Raji (cell line): ENCODE results near the gene EDN2.

ENCODE experiments used
- POLR2A ChIP-seq: IDR thresholded peaks from 2 replicates; pipeline ENCODE4 v1.6.1; 2011; ENCODE audit warnings: low read depth, low read length, control low read depth; ENCODE audit not compliant: insufficient read depth

Gene EDN2

DNA sequence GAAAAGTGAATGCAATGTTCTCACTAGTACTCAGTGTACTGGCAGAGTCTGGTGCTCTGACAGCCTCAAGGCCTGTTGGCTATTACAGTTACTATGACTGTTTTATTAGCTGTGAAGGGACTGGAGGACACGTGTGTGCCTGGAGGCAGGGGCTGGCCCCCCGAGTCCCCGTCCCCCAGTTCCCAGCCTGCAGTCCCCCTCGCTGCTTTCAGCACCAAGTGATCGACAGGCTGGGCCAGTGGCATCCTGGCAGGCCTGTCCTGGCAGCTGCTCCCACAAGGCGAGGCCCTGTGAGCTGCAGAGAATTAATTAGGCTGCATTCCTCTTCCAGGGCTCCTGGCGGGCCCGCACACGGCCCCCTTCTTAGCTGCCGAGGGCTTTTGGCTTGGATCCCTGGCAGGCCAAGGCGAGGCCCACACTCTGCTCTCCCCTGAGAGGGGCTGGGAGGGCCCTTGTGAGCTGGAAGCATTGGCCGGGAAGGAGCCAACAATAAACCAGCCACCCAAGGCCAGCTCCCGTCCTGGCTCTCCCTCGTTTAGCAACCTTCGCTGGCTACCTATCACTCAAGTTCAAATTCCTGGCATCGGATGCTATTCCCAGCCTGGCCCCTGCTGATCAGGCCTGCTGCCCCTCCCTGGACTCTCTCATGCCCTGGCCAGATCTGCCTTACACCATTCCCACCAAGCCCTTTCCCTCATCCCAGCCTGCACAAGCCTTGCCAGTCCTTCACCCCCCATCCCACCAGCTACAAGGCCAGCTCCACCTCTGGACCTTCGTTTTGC lies 9.8 kb downstream of the EDN2 start:
- TF ChIP-seq POLR2A: no peak

DNA sequence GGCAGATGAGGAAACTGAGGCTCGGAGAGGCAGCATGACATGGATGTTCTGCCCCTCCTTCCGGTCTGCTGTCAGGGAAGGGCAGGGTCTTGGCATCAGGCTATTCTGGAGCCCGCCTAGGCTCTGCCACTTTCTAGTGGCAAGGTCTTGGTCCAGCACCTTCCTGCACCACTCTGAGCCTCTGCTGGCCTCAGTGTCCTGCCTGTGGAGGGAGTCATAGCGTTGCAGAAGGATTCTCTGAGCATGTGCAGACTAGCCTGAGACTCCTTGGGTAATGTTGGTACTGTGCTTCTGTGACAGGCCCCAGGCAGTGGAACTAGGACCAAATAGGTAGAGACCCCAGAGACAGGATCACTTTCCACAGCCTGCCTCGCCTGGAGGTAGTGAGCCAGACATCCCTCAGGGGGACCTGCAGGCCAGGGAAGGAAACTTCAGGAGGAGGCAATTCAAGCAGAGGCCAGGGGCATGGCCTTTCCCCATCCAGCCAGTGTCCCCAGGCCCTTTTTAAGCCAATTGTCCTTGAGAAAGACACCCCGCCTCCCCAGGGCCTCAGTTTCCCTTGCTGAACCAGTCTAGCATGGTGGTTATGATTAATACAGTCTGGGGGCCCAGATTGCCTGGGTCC lies 10.6 kb downstream of the EDN2 start:
- no peak for TF ChIP-seq POLR2A

DNA sequence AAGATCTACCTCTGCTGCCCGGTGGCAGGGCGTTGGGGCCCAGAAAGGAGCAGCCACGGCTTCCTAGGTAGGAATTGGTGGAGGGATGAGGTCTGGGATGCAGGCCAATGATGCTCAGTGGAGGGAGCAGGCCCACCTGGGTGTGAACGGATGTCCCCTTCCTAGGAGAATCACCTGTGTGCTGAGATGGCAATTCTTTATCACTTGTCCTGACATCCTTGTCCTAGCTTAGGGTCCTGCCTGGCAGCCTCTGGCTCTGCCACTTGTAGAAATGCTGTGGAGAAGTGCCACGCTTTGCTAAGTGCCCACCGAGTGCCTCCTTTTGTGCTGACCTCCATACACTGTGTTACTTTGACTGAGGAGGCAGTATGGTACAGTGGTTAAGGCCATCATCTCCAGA lies 12.8 kb downstream of the EDN2 start:
- no peak for TF ChIP-seq POLR2A

DNA sequence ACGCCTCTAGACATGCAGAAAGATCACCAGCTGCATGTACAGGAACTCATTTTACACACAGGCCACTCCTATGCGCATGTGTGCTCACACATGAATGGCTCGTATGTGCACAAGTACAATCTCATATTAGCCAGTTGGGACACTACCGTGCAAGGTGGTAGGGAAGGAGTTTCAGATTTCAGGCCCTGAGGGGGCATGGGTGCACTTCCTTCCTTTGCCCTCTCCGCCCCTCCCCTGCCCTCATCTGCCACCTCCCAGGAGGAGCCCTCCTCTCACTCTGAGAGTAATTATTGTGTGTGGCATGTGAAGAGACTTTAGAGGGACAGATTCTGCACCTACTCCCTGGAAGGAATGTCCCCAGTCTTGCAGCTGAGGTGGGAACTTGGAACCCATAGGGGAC lies 14.8 kb downstream of the EDN2 start:
- no peak for TF ChIP-seq POLR2A

DNA sequence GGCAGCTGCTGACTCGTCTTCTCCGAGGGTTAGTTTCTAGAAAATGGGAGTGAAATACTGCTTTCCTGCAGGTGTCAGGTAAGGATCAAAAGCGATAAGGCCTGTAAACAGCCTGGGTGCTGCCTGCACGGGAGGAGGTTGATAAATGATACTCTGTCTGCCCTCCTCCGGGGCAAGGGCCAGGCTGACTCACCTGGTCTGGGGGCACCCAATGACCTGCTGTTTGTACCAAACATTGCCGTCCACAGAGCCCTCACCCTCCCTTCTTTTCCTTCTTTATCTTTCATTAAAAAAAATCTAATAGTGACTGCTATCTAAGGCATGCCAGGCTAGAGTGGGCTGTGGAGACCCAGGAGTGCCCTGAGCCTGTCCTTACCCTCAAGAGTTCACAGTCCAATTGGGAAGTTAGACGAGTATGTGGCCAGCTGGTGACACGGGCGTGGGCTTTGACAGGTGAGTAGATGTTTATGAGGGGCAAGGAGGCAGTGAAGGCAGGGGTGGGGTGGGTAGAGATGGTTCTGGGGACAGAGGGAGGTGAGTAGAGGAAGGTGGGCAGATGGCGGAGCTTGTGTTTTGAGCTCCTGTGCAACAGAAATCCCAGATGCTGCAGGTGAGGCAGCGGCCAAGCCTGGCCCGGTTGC lies 16.2 kb downstream of the EDN2 start:
- no peak for TF ChIP-seq POLR2A

DNA sequence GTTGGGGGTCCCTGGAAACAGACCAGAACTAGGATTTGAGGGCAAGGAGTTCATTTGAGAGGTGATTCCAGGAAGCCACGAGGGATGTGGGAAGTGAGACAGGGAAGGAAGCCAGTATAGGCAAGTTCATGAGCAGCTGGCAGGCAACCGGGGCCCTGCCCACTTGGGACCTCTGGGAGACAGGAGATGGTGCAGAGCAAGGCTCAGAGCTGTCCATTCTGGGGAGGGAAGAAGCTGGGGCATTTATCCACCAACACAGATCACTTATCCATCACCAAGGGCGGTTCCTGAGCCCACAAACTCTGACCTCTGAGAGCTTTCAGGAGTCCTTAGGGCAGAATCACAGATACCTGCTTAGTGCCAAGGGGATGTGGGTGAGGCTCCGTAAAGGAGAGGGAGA lies 16.8 kb downstream of the EDN2 start:
- no peak for TF ChIP-seq POLR2A

DNA sequence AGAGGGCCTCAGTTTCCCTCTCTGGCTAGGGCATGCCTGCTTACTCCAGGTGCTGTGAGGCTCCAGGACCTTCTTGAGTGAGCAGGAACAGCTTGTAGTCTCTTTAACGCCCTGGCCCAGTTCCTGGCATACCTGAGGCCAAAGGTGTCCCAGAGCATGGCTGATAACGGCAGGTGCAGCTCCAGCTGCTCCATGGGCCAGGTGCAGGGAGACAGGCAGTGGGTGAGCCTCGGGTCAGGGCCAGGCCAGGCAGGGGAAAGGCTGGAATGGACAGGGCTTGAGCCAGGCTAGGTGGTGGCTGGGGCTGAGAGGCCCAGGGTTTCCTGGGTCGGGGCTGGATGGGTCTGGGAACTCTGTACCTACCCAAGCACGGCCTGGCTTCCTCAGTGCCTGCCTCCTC lies 18.3 kb downstream of the EDN2 start:
- TF ChIP-seq POLR2A: no peak

DNA sequence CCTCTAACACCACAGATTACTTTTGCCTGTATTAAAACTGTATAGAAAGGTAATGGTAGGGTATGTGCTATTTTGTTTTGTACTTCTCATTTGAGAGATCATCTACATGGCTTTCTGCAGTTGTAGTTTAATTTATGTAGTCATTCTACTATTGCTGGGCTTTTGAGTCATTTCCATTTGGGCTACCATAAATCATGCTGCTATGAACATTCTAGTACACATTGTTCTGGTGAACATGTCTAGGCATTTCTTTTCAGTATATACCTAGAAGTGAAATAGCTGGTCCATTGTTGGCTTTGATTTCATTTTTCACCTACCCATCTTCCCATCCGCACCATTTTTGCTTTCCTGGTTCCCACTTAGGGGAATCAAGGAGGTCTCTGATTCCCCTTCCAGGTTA lies 18.7 kb downstream of the EDN2 start:
- TF ChIP-seq POLR2A: no peak

DNA sequence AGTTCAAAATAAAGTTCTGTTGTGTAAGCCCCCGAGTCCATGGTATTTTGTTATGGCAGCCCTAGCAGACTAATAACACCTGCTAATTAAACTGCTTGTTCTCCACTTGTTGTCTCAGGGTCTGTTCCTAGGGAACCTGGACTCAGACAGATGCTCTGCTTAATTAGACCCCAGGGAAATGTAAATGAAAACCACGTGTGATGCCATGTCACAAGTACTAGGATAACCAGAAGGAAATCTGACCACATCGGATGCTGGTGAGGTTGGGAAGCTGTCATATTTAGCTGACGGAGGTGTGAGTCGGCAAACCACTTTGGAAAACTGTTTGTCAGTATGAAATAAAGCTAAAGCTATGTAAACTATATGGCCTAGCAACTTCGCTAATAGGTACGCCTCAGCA lies 19.6 kb downstream of the EDN2 start:
- no peak for TF ChIP-seq POLR2A

DNA sequence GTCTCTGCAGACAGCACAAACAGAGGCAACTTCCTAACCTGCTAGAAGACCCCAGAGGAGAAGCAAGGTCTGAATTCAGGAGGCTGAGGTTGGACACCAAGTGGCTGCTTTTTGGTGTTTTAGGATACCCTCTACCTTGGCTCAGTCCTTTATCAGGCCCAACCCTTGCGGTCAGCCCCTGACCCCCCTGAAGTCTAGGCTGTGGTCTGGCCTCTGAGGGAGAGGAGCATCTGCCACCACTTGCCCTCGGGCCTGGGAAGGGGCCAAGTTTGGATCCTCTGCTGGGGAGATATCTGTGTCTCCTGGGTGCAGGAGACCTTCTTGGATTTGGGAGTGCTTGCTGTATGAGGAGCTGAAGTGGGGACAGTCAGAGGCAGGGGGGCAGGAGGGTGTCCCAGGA lies 21.0 kb downstream of the EDN2 start:
- no peak for TF ChIP-seq POLR2A

DNA sequence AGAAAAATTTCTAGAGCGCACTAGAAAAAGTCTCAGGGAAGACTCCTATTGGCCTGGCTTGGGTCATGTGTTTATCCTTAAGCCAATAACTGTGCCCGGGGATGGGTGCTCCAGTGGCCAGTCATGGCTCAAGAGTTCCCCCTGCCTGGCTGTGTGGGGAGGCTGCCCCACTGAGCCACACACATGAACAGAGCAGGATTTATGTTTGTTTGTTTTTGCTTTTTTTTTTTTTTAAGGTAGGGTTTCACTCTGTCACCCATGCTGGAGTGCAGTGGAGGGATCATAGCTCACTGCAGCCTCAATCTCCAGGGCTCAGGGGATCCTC lies 21.8 kb downstream of the EDN2 start:
- TF ChIP-seq POLR2A: no peak

DNA sequence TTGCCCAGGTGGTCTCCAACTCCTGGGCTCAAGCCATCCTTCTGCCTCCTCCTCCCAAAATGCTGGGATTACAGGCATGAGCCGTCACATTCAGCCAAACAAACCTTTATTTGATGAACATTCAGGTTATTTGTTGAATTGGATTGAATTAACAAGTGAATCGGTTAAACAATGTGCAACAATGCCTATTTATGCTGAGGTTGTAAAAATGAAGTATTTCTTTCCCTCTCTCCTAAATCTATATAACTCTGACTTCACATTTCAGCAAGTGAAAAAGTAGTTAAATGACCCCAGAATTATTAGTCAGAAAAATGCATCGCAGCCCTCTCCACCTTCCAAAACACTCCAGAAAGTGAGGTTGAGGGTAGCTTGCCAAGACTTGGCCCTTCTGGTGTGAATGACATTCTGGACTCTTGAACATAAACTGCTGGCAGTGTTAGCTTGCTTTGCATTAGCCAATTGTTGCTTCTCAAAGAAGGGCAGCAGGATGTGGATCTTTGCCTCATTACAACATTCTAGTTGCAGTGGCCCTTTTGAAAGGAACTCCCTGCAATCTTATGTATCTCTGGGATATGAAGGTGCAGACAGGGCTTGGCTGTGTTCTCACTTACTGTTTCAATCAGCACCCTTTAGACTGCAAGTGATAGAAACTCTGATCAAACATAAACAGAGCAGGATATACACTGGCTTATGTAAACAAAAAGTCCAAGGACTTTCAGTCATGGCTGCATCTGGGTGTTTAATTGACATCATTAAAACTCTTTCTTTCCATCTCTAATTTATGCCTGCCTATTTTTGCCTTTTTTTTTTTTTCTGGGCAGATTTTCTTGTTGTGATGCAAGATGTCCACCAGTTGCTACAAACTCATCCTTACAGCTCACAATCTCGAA lies 22.4 kb downstream of the EDN2 start:
- no peak for TF ChIP-seq POLR2A

DNA sequence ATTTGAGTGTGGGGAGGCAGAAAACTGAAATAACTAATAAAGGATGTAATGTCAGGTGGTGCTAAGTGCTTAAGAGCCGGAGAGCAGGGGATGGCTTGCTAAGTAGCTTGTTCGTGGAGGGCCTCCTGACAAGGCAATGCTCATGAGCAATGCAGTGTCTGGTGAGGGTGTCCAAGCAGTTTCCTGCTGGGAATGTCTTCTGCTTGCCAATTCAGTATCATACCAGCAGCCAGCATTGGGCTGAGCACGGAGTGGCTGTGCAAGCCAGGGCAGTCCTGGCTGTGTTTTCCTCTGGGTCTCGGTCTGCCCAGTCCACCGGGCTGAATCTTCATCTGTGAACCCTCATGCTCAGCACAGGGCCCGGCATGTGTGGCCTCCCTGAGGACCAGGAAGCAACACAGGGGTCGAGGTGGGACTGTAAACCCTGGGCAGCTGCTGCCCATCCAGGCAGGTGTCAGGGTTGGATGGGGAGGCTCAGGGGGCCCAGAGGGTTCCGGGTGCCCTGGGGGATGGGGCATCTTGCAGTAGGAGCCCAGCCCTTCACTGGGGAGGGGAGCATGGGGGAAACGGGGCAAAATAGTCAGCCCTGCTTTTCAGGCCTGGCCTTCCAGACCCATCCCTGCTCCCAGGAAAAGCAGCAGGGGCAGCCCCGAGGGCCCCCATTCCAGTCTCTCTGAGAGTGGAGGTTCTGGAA lies 27.5 kb downstream of the EDN2 start:
- no peak for TF ChIP-seq POLR2A

DNA sequence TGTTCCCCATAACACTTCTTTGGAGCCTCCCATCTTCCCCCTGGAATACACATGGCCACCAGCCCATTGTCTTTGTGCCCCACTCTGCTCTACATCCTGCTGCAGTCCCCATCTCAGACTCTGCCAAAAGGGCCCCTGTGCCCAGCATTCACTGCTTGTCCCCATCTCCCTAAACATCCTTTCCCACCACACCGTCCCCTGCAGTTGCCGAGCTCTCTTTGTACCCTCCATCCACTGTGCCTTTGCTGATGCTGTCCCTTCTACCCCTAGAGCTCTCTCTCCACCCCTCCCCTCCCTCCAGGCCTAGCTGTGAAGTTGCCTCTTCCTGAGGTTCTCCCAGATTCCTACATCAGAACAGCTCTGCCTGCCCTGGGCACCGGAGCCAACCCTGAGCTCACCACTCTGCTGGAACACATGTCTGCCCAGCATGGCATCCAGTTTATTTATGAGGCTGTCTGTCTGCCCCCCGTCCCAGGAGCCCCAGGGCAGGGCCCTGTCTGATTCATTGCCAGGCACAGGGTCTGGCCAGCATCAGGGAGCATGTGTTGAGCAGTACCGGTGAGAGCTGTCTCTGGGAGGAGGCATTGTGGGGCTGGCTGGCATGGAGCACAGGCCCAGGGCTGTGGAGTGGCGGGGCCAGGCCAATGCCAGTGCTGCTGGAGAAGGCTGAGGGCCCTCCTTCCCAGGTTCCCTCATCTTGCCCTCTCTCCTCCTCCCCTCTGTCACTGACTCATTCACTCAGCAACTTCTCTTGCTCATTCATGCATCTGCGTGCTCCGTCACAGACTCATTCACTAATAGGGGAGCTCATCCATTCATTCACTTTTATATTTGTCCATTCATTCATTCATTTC lies 28.8 kb downstream of the EDN2 start:
- no peak for TF ChIP-seq POLR2A

DNA sequence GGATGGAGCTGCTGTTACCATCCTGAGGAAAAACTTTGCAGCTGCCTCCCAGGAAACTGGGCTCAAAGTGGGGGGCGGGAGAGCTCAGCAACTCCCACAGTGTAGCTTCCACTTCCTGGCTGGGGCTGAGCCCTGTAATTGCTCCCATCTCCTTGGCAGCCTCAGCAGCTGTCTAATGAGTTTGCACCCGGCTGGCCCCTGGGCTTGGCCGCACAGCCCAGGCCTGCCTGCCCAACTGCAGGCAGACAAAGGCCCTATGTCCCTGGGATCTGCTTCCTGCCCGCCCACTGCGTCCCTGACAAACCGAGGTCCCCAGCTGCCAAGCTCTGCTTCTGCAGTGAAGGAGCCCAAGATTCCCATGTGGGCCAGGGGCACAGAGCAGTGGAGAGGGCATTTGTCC lies 30.1 kb downstream of the EDN2 start:
- TF ChIP-seq POLR2A: no peak
